HG03064 (cell line): Measurements from ENCODE around the gene SETBP1.

Experiments
- ATAC-seq: cut with Tn5 transposase; IDR thresholded peaks from one replicate; pipeline ENCODE4 v1.9.1; 2021; ENCODE audit warnings: low read depth; ENCODE audit not compliant: unreplicated experiment

Gene SETBP1

DNA sequence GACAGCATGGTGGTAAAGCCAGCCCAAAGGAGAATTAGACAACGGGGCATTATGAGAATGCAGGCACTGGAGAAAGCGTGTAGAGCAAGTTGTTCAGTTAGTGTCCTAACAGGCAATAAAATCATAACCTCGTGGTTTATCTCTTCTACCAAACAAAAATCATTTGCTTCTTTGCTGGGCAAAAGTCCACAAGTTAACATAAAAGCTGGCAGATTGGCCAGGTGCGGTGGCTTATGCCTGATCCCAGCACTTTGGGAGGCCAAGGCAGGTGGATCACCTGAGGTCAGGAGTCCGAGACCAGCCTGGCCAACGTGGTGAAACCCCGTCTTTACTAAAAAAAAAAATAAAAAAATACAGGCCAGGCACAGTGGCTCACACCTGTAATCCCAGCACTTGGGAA, 364.1 kb downstream of the SETBP1 start:
- no peak for ATAC-seq

DNA sequence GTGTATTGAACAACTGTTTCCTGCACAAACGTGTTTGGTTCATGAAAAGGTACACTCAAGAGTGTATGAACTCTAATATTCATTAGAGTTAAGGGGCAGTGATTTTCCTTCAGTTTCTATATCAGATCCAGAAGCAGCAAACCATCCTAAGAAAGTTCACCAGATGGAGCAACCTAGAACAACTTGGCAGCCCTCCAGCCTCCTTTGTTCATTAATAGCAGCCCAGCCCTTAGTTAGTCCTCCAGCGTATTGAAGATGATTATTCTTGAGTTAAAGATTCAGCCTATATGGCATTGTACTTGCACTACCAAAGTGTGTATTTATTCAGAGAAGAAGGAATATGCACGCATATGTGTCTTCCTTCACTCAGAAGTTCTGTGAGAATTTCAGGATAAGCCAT, 365.5 kb downstream of the SETBP1 start:
- ATAC-seq = no peak

DNA sequence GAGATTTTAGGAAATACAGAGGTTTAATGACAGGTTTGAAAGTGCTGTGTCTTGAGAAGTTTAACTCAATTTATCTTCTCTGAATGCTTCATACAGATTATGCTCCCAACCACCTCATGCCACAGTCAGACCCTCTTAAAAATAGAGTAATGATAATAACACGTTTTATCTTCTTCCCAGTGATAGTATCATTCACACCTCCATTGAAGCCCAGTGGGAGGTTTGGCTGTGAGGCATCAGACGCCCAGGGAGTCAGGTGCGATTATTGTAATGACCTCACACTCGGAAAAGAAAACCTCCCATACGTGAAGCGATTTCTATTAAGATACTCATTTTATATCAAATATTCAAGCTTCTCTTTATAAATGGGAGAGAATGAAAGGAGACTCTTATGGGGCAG, 366.3 kb downstream of the SETBP1 start:
- ATAC-seq = no peak

DNA sequence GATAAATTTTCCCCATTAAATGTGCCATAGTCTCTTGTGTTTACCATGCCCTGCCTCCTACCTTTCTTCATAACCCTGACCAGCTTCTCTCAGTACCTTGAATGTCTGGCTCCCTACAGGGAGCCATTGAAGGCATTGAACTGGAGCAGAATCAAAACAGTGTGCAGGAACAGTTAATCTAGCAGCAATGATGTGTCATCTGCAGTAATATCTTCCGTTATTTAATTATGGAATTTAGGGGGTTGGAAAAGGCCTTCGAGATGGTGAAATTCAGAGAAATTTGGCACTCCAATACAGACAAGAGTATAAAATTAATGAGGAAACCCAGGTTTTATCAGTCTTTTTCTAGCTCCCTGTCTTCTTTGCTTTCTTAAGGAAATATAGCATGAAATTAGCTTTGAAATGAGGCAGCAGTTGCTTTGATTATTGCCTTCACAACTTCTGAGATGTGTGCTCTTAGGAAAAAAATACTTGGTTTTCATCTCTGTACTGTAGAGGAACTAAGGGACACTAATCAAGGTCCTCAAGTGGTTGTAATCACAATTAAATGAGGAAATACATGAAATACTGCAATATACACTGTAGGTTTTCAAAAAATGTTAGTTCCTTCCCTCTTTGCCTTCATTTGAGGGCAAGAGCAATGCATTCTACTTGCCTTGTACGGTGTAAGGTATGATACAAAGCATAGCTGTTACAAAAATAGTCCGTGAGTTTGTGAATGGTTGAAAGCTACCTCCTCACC, 369.1 kb downstream of the SETBP1 start:
- ATAC-seq = no peak

DNA sequence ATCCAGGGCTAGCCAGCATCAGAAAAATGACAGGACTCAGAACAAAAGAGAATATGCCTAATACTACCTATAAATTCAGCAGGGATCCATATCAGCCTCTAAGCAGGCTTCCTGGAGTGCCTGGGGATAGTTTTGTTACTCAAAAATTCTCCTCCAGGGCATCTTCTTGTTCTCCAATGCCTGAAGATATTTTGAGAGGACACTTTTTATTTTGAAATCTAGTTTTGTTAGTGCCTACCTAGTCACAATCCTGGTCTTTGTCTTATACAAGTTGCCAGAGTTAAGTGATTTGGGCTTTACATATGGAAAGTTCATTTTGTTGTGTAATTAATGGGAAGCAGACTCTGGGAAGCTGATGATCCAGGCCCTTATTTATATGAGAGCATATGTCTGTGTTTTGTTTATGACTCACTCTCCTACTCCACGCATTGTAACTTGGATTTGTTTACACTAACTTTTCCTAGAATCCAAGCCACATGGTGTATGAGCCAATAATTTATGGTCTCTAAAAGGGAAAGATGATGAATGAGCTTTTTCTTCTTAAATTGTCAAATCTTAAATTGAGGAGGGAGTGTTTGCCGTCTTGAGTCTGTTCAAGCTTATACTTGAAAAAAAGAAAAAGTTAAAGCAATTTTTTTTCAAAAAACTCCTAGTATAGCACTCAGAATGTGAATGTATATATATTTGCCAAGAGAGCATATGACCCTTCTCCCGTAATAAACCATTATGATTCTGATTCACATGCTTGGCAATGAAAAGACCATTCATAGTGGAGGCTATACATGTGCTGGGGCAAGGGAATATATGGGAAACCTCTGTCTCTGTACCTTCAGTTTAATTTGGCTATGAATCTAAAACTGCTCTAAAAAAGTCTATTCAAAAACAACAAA, 370.3 kb downstream of the SETBP1 start:
- no peak for ATAC-seq

DNA sequence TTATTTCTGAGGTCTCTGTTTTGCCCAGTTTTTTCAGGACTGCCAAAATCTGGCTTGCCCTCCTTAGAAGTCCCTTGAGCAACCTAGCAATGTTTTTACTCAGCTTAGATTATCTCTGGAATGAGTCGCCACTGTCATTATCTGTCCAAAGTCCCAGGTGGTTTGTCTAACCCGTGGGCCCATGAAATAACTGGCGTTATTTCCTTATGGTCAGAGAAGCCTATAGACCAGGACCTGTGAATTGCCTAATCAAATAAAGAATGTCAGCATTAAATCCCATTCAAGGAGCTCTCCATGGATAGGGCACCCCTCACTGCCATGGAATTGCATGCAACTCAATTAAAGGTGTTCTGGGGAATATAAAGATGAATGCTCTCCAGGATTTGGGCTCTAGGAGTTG, 373.9 kb downstream of the SETBP1 start:
- ATAC-seq = no peak

DNA sequence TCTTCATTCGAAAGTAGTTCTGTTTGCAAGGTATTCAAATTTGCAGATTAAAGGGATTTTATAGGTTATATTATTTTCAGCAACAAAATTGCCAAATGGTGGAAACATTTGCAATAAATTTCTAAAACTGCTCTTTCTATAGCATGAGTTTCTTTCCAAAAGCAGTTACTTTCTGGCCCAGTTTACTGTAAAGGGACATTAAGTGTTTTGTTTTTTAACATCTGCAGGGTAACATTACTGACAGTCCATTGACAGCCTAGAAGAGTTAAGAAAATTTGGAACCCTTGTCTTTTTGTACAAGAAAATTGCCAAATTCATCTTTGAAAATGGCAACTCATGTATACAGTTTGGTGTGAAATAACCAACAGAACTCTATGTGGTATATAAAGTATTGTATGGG, 375.1 kb downstream of the SETBP1 start:
- ATAC-seq = no peak

DNA sequence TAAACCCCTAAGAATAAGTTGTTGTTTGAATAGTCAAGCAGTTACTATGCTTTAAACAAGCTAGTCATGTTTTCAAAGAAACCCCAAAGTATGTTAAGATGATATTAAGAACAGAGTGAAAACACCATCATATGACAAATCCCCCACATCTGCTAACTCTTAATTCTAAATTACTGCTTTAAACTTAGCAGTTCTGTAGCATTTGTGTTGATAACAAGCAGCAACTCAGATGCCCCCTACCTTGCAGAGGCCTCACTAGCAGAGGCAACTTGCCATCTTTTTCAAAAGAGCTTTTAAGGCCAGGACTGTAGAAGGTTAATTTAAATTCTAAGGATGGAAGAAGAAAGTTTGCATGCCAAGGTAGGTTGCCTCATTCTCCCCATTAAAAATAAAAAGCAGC, 376.2 kb downstream of the SETBP1 start:
- no peak for ATAC-seq

DNA sequence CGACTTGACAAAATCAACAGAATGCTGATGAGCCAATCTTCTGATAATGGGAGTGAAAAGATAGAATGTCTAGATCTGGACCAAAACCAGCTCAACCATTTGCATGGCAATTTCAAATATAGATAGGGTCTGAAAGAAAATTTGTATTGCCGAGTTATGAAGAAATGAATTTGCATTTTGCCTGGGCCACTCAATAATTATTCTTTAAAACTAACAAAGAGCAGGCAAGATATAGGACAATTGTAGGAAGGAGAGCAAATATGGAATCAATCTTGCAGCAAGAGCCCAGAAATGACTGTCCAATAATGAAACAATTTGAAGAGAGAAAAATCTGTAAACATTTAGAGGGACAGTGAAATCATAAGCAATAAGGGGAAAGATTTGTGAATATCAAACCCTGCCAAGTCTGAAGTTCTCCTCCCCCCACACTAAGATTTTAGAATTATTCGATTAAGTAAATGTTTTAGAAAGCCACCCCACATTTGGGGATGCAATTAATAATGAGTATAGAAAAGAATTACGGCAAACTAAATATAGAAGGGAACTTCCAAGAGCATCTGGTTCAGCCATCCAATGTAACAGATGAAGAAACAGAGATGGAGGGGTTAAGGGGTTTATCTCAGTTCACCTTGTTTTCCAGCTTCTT, 377.4 kb downstream of the SETBP1 start:
- no peak for ATAC-seq

DNA sequence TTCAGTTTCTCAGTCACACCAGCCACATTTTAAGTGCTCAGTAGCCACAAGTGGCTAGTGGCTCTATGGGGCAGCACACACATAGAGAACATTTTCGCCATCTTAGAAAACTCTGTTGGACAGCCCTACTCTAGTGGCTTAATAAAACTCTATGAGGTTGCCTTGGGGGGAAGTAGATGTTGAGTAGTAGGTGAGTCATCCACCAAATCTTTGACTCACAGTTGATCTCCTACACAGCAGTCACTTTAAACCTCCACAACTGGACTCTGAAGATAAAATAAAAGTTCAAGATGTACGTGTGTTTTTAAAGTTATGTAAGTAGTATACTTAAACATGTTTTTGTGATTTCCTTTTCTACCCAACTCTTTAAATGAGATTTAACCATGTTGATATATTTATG, 379.0 kb downstream of the SETBP1 start:
- ATAC-seq = no peak

DNA sequence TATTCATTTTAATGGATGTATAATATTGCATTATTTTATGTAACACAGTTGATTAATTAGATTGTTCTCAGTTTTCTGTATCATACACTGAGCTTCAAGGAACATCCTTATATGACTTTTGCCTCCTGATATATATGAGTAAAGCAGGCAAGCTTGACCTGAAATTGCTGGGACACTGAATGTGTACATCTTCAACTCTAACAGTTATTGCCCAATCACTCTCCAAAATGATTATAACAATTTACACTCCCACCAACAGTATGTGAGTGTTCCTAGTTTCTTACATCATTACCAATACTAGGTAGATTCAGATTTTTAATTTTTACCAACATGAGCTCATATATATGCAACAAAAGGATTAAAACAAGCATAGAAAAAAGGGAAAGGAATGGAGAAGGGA, 379.4 kb downstream of the SETBP1 start:
- no peak for ATAC-seq

DNA sequence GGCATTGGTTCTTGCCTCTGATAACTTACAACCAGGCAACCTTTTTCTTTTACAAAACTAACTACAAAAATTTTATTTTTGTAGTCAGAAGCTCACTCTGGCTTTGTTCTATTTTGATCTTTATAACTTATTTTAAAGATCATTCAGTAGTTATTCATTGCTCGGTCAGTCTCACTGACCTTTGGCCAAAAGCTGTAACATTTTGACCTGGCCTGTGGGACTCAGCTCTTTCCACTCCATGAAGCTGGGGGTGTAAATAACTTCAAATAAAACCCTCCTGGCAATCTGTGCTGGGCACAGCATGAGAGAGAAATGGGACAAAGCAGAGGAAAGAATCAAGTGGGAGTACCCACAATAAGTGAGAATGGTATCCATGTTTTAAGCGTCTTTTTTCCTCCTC, 380.7 kb downstream of the SETBP1 start:
- no peak for ATAC-seq

DNA sequence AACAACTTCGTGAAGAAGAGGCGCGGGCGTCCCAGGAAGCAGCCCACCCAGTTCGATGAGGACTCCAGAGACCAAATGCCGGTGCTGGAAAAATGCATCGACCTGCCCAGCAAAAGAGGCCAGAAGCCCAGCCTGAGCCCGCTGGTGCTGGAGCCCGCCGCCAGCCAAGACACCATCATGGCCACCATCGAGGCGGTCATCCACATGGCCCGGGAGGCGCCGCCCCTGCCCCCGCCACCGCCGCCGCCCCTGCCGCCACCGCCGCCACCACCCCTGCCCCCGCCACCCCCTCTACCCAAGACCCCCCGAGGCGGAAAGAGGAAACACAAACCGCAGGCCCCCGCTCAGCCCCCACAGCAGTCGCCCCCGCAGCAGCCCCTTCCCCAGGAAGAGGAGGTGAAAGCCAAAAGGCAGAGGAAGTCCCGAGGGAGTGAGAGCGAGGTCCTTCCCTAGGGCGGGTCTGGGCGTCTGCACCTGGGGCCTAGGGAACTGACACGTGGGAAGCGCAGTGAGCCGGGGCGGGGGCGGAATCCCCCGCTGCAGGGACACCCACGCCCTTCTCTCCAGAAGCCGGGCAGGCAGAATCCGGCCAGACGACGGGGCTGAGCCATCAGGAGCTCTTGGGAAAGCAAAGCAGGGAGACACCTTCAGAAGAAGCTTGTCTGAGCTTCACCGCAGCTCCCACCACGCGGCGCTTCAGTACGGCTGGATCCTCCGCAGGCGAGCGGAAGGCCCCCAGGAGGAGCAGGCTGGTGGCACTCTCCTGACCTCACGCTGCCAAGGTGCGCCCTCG, 382.8 kb downstream of the SETBP1 start:
- no peak for ATAC-seq

DNA sequence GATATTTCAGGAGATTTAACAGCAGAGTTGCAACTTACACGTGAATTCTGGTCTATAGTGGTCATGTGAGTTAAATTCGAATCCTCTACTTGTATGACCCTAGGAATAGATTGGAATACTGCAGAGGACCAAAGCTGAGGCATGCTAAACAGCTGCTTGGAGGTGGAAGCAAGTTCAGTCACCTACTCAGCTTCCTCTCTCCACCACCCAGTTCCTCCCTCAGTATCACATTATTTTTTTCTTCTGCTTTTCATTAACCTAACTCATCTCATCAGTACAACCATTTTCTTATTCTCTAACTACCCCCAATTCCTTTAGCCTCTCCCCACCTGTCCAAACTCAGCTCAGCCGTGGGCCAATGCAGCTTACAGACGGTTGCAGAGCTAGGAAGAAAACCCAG, 385.5 kb downstream of the SETBP1 start:
- no peak for ATAC-seq

DNA sequence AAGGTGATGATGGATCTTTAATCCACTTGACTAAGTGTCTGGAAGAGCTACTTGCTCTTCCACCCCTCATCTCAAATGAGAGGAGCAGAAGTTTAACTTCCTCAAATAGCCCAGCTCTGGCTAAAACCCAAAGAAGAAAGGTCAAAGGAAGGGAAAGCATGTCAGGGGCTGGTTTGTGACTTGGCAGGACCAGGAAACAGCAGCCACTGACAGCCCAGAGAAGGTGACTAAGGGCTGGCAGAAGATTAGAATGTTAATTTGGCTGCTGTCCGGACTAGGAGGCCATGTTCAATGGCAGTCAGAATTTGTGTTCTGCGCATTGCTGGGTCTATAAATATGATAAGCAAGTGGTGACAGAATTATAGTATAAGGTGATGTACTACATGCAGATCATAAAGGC, 386.2 kb downstream of the SETBP1 start:
- ATAC-seq = no peak

DNA sequence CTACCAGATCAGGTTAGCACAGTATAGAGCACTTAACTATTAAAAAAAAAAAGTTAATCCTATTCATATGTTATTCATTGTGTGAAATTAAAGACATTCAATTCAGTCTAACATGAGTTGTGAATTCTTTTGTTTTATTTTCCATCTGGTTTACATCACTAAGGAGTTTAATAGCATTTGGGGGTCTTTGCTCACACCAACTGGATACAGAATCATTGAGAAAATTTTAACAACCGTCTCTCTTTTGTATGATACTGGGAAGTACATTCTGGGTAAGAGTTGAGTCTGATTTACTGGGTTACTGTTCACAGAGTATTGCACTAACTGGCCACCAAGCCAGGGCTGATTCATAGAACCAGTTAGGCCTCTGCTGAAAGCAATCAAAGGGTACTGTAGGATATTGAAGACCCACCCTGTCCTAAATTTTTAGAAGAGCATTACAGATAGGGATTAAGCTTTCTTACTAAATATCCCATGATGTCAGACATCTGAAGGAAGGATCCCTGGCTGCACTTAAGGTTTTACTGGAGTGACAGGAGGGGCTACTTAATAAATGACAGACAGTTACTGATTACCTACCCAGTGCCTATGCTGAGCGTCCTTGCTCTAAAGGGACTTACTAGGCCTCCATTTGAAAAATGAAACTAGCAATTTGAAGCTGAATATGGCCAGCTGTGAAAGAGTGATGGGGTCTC, 387.9 kb downstream of the SETBP1 start:
- ATAC-seq = no peak

DNA sequence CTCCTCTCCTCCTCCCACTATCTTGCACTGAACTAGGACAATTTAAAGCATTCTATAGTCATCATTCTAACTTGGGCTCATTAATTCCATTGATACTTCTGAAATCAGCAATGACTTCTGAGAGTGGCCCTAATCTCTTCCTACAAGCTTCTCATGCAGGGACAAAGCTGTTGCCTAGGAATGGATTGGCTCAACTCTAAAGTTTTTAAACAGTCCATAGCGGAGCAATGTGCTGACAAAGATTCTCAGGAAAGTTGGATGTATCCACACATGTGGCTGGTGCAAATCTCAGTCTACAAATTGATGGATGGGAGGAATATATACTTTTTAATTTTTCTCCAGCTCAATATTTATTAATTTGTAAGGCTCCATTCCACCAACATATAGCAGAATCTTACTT, 388.9 kb downstream of the SETBP1 start:
- no peak for ATAC-seq

DNA sequence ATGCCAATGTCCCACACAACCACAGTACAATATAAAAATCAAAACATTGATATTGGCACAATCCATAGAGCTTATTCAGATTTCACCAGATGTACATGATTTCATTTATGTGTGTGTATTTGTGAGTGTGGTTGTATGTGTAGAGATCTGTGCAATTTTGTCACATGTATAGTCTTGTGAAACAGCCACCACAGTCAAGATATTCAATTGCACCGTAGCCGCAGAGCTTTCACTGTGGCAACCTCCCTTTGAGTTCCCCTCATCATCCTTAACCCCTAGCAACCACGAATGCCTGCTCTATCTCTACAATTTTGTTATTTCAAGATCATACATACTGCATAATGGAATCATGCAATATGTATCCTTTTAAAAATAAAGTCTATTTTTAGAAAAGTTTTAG, 391.3 kb downstream of the SETBP1 start:
- no peak for ATAC-seq

DNA sequence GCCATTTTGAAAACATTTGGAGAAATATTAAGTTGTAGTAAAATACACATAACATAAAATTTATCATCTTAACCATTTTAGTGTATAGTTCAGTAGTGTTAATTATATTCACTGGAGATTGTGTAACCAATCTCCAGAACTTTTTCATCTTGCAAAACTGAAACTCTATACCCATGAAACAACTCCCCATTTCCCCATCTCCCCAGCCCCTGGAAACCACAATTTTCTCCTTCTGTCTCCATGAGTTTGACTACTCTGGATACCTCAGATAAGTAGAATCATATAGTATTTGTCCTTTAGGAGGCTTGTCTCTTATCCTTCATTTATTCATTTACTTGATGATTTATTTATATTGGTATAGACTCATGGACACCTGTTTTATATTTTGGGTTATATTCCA, 392.9 kb downstream of the SETBP1 start:
- no peak for ATAC-seq

DNA sequence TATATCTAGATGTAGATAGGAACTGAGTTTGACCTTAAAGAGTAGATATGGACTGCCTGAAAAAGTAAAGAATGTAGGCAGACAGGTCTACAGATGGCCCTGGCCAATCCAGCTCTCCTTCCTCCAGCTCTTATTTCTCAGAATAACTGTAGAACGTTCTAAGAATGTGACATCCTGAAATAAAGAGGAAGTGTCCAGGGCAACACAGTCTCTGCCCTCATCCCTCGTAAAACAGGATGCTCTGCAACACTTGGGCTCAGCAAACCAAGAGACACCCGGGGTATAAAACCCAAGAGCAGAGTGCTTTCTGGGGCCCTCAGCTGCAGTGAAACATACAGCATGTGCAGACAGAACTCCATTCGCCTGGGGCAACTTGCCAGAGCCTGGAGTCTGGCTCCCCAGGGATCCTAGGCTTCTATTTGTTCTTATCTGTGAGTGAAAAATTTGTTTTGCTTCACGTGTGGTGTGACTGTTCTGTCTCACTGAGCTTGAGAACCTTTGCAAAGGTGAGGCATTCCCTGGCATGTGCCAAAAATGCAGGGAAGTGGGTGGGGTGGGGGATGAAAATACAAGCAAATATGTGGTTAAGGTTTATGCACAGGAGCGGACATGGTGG, 401.0 kb downstream of the SETBP1 start:
- ATAC-seq = no peak
